ENCODE measurements around the gene TRIM23. TPM values are rescaled to one million over a fixed set of nuclear protein-coding genes. Genes with fewer than 3 reads are reported as not detected.

The TRIM23 gene
- total and polyA plus RNA-seq, 11 donors = 4.5 to 22.9 (median 17.6) TPM

GRCh38 chr5:65663804-65664521 lies 39.8 kb upstream of the TRIM23 start:
- Histone ChIP-seq H3K9me3 (no peaks in the 10 kb centered on the region), H3K36me3 (peaks cover 0 to 91% (median 77%) of the 10 kb centered on the region in 9 donors), H3K4me3 (no peak overlapping the region), H3K4me1 (peaks cover 0 to 9% (median 0%) of the 10 kb centered on the region in 12 donors), H3K27ac (peak overlapping the region in 1 of 12 donors; percentile 8), H3K27me3 (no peaks in the 10 kb centered on the region)
- 61 to 74% (median 67%) methylated on average over 1 of the region's 1 CpG for WGBS, 4 donors
- intact Hi-C loops (cut with DNase I) = no loop called here
- no peak for DNase-seq
- TF ChIP-seq CTCF (IDR thresholded peaks at IDR 0.05) (peak in 7 of 12 donors; percentile 12 to 59 (median 32)), POLR2A (IDR thresholded peaks at IDR 0.05) (no peak)
- peak in 3 of 4 donors; percentile 55 to 78 (median 67) for ATAC-seq

DNA sequence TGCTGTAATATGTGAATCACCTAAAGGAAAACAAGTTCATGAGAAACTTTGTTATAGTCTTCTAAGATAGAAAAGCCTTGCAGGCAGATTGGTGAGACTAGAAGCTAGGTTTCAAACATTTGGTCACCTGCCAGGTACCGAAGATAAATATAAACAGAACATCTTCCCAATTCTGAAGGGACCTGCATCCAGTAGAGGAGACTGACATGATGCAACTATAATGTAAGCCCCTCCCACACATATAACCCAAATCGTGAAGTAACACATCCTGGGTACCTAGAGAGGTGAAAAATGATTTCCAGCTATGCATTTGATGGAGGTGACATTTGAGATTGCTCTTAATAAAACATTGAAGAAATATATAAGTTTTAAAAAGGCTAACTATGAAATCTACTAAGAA lies 30.6 kb upstream of the TRIM23 start:
- no peaks in the 10 kb centered on the region for H3K27me3 ChIP-seq
- intact Hi-C loops (cut with DNase I) = no loop called here
- TF ChIP-seq CTCF (IDR thresholded peaks at IDR 0.05) (no peak), POLR2A (IDR thresholded peaks at IDR 0.05) (no peak)
- H3K4me3 ChIP-seq = no peak overlapping the region
- no peak overlapping the region for H3K27ac ChIP-seq
- DNase-seq (no peak), ATAC-seq (no peak)
- H3K36me3 ChIP-seq = peaks cover 0 to 75% (median 49%) of the 10 kb centered on the region in 9 donors
- 83 to 94% (median 89%) methylated on average over 2 of the region's 2 CpGs for WGBS, 4 donors
- no peaks in the 10 kb centered on the region for H3K4me1 ChIP-seq
- no peaks in the 10 kb centered on the region for H3K9me3 ChIP-seq

DNA sequence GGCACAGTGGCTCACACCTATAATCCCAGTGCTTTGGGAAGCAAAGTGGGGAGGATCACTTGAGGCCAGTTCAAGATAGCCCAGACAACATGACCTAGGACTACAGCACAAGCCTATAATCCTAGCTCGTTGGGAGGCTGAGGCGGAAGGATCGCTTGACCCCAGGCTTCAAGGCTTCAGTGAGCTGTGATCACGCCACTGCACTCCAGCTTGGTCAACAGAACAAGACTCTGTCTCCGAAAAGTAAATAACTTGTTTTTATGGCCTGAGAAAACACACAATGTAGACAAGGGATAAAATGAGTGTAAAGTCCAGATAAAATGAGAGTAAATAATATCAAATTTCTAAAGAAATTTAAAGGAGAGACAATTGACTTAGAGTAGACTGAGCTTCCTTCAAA lies 27.0 kb upstream of the TRIM23 start:
- Histone ChIP-seq H3K27me3 (no peaks in the 10 kb centered on the region), H3K27ac (no peak overlapping the region), H3K4me3 (no peak overlapping the region), H3K4me1 (no peaks in the 10 kb centered on the region), H3K36me3 (peaks cover 0 to 89% (median 54%) of the 10 kb centered on the region in 9 donors), H3K9me3 (no peaks in the 10 kb centered on the region)
- intact Hi-C loops (cut with DNase I) = no loop called here
- WGBS, 4 donors = 76 to 85% (median 83%) methylated on average over 5 of the region's 5 CpGs
- TF ChIP-seq CTCF (IDR thresholded peaks at IDR 0.05) (no peak), POLR2A (IDR thresholded peaks at IDR 0.05) (no peak)
- ATAC-seq (no peak), DNase-seq (no peak)

GRCh38 chr5:65647941-65648340 lies 23.8 kb upstream of the TRIM23 start:
- TF ChIP-seq CTCF (IDR thresholded peaks at IDR 0.05) (no peak), POLR2A (IDR thresholded peaks at IDR 0.05) (no peak)
- Histone ChIP-seq H3K27me3 (no peaks in the 10 kb centered on the region), H3K27ac (no peak overlapping the region), H3K9me3 (no peaks in the 10 kb centered on the region), H3K4me3 (no peak overlapping the region), H3K4me1 (no peaks in the 10 kb centered on the region), H3K36me3 (peaks cover 0 to 79% (median 52%) of the 10 kb centered on the region in 9 donors)
- DNase-seq (no peak), ATAC-seq (no peak)
- intact Hi-C loops (cut with DNase I) = no loop called here

Measured in heart left ventricle (tissue), 16 donors.